Prostate gland (tissue), 2 donors: ENCODE results near the gene LHX4. TPM values are rescaled to one million over a fixed set of nuclear protein-coding genes. Genes with fewer than 3 reads are reported as not detected.

ENCODE experiments used
- DNase-seq: peaks from one replicate; pipeline ENCODE4 v3.0.0-alpha.2; 2019; ENCODE audit warnings: low spot score
- H3K27ac ChIP-seq, 2 donors: fragments of 200-600 bp; sonication (generic); 2 replicates each; pipeline ENCODE4 v1.5.1; 2017 to 2019
- H3K27me3 ChIP-seq: fragments of 200-600 bp; sonication (generic); replicated peaks from 2 replicates; pipeline ENCODE4 v1.5.1; 2019; ENCODE audit not compliant: insufficient read depth
- H3K36me3 ChIP-seq, 2 donors: fragments of 200-600 bp; sonication (generic); 1 replicate in 1 of 2; 2 replicates in 1 of 2; pipeline versions ENCODE4 v1.5.1 to v1.8.1; 2017 to 2019
- H3K4me1 ChIP-seq: fragments of 200-600 bp; sonication (generic); replicated peaks from 2 replicates; pipeline ENCODE4 v1.5.1; 2019
- H3K4me3 ChIP-seq, 2 donors: fragments of 200-600 bp; sonication (generic); 2 replicates each; pipeline ENCODE4 v1.5.1; 2017 to 2019
- H3K9me3 ChIP-seq: fragments of 200-600 bp; sonication (generic); 2 replicates; pipeline ENCODE4 v1.5.1; 2017
- CTCF ChIP-seq, 4 experiments: fragments of 200-600 bp in 2 of 4; fragments of 450-650 bp in 2 of 4; sonication (generic) in 2 of 4; IDR thresholded peaks; 1 replicate in 3 of 4; 2 replicates in 1 of 4; pipeline ENCODE4 v1.5.1; 2016 to 2019; ENCODE audit warnings: antibody characterized with exemption in 4 of 4, mild to moderate bottlenecking in 2 of 4, moderate library complexity in 2 of 4
- POLR2A ChIP-seq: fragments of 450-650 bp; IDR thresholded peaks from one replicate; pipeline ENCODE4 v1.6.1; 2016; ENCODE audit warnings: antibody characterized with exemption, mild to moderate bottlenecking
- POLR2AphosphoS5 ChIP-seq: sonication (generic); formaldehyde crosslinking; IDR thresholded peaks from one replicate; pipeline ENCODE4 v1.6.1; 2017; ENCODE audit warnings: antibody characterized with exemption
- WGBS: methylation state at CpG from one replicate; pipeline ENCODE4 v1.1.5; 2018; 5-methylcytosine and 5-hydroxymethylcytosine counted together
- intact Hi-C: fragments of 100-400 bp; cut with DNase I; formaldehyde crosslinking; loops from one replicate; pipeline ENCODE4 v1.14.2; 2022
- total RNA-seq, 2 donors: library from RNA; depleted of rRNA; stranded (reverse); fragments of >200 nt; gene quantifications; one replicate each; pipeline ENCODE4 v1.1.0, GENCODE V29; 2016

The LHX4 gene
- total RNA-seq, 2 donors from 2014 or later, result not detected

GRCh38 chr1:180237869-180238476 lies 7.9 kb downstream of the LHX4 start:
- TF ChIP-seq POLR2AphosphoS5 (no peak), POLR2A (no peak)
- Histone ChIP-seq H3K27ac (no peak overlapping the region), H3K36me3 (no peaks in the 10 kb centered on the region), H3K4me1 (no peaks in the 10 kb centered on the region), H3K4me3 (no peak overlapping the region), H3K27me3 (peaks cover 47% of the 10 kb centered on the region), H3K9me3 (no peaks in the 10 kb centered on the region)
- WGBS, result 20% methylated on average over 7 of the region's 7 CpGs
- intact Hi-C loops, result no loop called here
- no peak for DNase-seq

- Histone ChIP-seq H3K4me3 (no peak overlapping the region), H3K36me3 (no peaks in the 10 kb centered on the region), H3K9me3 (no peaks in the 10 kb centered on the region), H3K27ac (no peak overlapping the region), H3K27me3 (peaks cover 40% of the 10 kb centered on the region), H3K4me1 (no peaks in the 10 kb centered on the region)
- WGBS, result 19% methylated on average over 7 of the region's 7 CpGs
- no peak for DNase-seq
- TF ChIP-seq CTCF (IDR thresholded peaks at IDR 0.05) (no peak), POLR2AphosphoS5 (no peak), POLR2A (no peak)
- intact Hi-C loops, result no loop called here
Observed at GRCh38 chr1:180238675-180239074, 8.6 kb downstream of the LHX4 start.

- no peaks in the 10 kb centered on the region for H3K9me3 ChIP-seq
- TF ChIP-seq POLR2AphosphoS5, result no peak
- no peak for TF ChIP-seq POLR2A
- no peak for TF ChIP-seq CTCF (IDR thresholded peaks at IDR 0.05)
- no peak overlapping the region for H3K4me3 ChIP-seq
- H3K27me3 ChIP-seq, result peaks cover 37% of the 10 kb centered on the region
- no peak for DNase-seq
- WGBS, result 9% methylated on average over 10 of the region's 10 CpGs
- no peaks in the 10 kb centered on the region for H3K4me1 ChIP-seq
- intact Hi-C loops, result no loop called here
- H3K36me3 ChIP-seq, result no peaks in the 10 kb centered on the region
- no peak overlapping the region for H3K27ac ChIP-seq
Observed at GRCh38 chr1:180239145-180240096, 9.4 kb downstream of the LHX4 start.

GRCh38 chr1:180241716-180242544 lies 11.9 kb downstream of the LHX4 start:
- TF ChIP-seq POLR2A, result no peak
- no peak for TF ChIP-seq POLR2AphosphoS5
- intact Hi-C loops, result no loop called here
- H3K4me1 ChIP-seq, result no peaks in the 10 kb centered on the region
- peaks cover 14% of the 10 kb centered on the region for H3K27me3 ChIP-seq
- H3K4me3 ChIP-seq, result no peak overlapping the region
- H3K9me3 ChIP-seq, result no peaks in the 10 kb centered on the region
- WGBS, result 62% methylated on average over 8 of the region's 8 CpGs
- no peaks in the 10 kb centered on the region for H3K36me3 ChIP-seq
- H3K27ac ChIP-seq, result no peak overlapping the region
- no peak for DNase-seq

GRCh38 chr1:180243517-180244221 lies 13.6 kb downstream of the LHX4 start:
- no peak overlapping the region for H3K4me3 ChIP-seq
- no peaks in the 10 kb centered on the region for H3K36me3 ChIP-seq
- no peak overlapping the region for H3K27ac ChIP-seq
- intact Hi-C loops, result no loop called here
- TF ChIP-seq POLR2AphosphoS5 (no peak), POLR2A (no peak), CTCF (IDR thresholded peaks at IDR 0.05) (no peak)
- no peak for DNase-seq
- WGBS, result 91% methylated on average over 11 of the region's 11 CpGs
- H3K9me3 ChIP-seq, result no peaks in the 10 kb centered on the region
- H3K4me1 ChIP-seq, result no peaks in the 10 kb centered on the region
- H3K27me3 ChIP-seq, result peaks cover 3% of the 10 kb centered on the region
